Superior temporal gyrus (tissue), 1 donor: ENCODE results near the gene NKX1-2.

Experiments
- DNase-seq: peaks from one replicate; pipeline ENCODE4 v3.0.0-alpha.2; 2016; ENCODE audit errors: extremely low spot score

NKX1-2 gene

DNA sequence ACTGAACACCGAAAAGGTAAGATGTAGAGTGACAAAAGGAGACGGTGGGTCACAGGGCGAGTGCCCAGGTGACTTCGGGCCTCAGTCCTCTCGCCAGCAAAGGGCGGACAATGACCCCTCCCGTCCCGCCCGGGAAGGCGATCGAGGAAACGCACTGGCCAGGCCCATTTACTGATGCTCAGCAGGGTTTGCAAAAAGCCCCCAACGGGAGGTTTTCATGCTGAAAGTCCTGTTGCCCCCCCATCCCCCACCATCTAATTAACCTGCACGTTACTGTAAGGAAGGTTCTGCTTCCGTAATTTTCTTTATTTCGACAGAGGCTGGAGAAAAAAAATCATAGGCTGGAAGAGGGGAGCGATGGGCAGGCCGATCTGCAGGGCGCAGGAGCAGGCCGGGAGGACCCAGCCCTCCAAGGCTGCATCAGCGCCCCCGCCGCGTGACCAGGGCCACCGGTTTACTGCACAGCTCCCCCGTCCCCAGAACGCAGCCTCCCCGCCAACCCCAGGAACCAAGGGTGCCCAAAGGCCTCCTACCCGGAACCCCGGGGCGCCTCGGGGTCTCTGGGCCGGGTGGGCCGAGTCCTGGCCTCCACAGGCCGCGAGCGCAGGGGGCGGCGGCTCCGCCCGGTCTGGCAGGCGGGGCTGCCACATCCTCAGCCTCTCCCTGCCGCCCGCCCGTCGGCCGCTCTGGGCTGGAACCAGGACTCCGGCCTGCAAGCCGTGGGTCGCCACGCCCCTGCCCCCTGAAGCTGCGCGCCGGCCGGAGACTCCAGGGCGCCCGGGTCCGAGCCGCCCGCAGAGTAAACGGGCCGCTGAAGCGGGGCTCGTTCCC, 31.7 kb downstream of the NKX1-2 start:
- DNase-seq: peak; percentile 54

GRCh38 chr10:124416733-124417132, 33.1 kb downstream of the NKX1-2 start:
- peak; percentile 41 for DNase-seq

GRCh38 chr10:124415210-124415609, 34.6 kb downstream of the NKX1-2 start:
- no peak for DNase-seq

DNA sequence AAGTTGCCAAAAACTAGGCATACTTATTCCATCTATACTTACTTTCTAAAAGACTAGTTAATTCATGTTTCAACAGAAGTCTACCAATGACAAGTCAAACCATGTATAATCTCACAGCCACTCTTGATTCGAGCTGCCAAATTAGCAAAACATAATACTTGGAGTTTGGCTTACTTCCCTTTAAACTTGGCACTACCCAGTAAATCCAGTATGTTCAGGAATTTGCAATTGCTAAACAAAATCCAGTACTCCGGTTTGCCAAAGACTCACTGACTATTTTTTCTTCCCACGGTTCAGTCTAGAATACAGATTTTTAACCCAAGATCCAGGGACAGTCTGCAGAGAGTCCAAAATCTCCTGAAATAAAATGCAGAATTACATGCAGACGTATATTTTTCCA, 35.8 kb downstream of the NKX1-2 start:
- peak; percentile 49 for DNase-seq

DNA sequence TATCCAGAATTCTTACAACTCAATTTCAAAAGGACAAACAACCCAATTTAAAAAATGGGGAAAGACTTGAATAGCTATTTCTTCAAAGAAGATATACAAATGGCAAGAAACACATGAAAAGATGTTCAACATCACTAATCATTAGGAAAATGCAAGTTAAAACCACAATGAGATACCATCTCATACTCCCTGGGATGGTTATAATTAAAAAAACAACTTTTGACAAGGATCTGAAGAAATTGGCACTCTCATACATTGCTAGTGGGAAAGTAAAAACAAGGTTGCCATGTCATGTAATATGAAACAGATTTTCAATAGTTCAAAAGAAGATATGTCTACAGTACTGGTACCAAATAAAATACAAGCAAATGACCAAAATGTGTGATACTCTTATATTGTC, 40.1 kb downstream of the NKX1-2 start:
- DNase-seq: no peak

GRCh38 chr10:124408357-124408756, 41.5 kb downstream of the NKX1-2 start:
- no peak for DNase-seq

- no peak for DNase-seq
These were observed 42.4 kb downstream of the NKX1-2 start for GRCh38 chr10:124407456-124407855.

GRCh38 chr10:124403548-124403947, 46.3 kb downstream of the NKX1-2 start:
- peak; percentile 91 for DNase-seq

DNA sequence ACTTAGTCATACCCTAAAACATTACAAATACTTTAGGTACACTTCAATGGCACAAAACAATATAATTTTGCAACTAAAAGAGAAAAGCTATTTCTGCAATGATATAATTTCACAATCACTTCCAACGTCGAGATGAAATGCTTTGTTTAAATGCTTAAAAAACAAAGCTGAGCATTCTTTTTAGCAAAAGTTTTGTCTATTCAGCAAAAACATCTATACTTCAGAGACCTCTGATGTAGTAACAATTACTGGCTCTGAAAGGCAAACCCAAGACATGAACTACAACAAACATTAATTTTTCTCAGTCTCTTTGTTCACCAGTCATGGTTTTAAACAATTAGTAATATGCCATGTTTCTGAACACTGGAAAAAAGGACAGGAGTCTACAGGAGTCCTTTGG, 47.6 kb downstream of the NKX1-2 start:
- DNase-seq: no peak

DNA sequence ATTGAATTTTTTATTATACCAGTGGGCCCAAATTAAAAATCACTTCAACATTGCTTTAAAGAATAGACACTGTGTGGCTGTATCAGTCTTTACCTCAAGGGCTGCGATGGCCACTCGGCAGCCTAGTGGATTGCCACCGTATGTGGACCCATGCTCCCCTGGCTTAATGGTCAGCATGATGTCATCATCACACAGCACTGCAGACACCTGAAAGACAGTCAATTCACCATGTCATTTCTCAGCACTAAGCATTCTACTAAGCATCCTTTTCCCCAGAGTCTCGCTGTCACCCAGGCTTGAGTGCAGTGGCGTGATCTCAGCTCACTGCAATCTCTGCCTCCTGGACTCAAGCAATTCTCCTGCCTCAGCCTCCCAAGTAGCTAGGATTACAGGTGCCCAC, 48.2 kb downstream of the NKX1-2 start:
- no peak for DNase-seq
